ENCODE measurements around the gene LSAMP. TPM values are rescaled to one million over a fixed set of nuclear protein-coding genes. Genes with fewer than 3 reads are reported as not detected.

The LSAMP gene
- total RNA-seq, 2 experiments from 2014 or later, result not detected

- Mint-ChIP-seq H3K4me1 (ENCODE audit: low read depth) (no peaks in the 10 kb centered on the region), H3K9me3 (no peaks in the 10 kb centered on the region), H3K27me3 (no peaks in the 10 kb centered on the region), H3K36me3 (ENCODE audit: low read depth) (no peaks in the 10 kb centered on the region), H3K4me3 (no peak overlapping the region), H3K27ac (no peak overlapping the region)
- intact Hi-C loops (cut with micrococcal nuclease), result no loop called here
- no peak for DNase-seq
- POLR2A ChIA-PET, result no interaction called here
- TF ChIP-seq CTCF (IDR thresholded peaks at IDR 0.05), result no peak
- CTCF ChIA-PET, result no interaction called here
- ATAC-seq, result no peak
Measured at GRCh38 chr3:116102037-116102436, 343.2 kb downstream of the LSAMP start.

- ChIA-PET CTCF (no interaction called here), POLR2A (no interaction called here)
- no peaks in the 10 kb centered on the region for H3K9me3 Mint-ChIP-seq
- intact Hi-C loops (cut with micrococcal nuclease), result no loop called here
- H3K36me3 Mint-ChIP-seq (ENCODE audit: low read depth), result no peaks in the 10 kb centered on the region
- ATAC-seq, result no peak
- no peak overlapping the region for H3K4me3 Mint-ChIP-seq
- no peaks in the 10 kb centered on the region for H3K27me3 Mint-ChIP-seq
- TF ChIP-seq CTCF (IDR thresholded peaks at IDR 0.05), result no peak
- no peak overlapping the region for H3K27ac Mint-ChIP-seq
- no peak for DNase-seq
- no peaks in the 10 kb centered on the region for H3K4me1 Mint-ChIP-seq (ENCODE audit: low read depth)
Measured at GRCh38 chr3:116097226-116097625, 348.1 kb downstream of the LSAMP start.

GRCh38 chr3:116096631-116097030, 348.7 kb downstream of the LSAMP start:
- Mint-ChIP-seq H3K4me3 (no peak overlapping the region), H3K9me3 (no peaks in the 10 kb centered on the region), H3K27me3 (no peaks in the 10 kb centered on the region), H3K27ac (no peak overlapping the region), H3K4me1 (ENCODE audit: low read depth) (no peaks in the 10 kb centered on the region), H3K36me3 (ENCODE audit: low read depth) (no peaks in the 10 kb centered on the region)
- POLR2A ChIA-PET, result no interaction called here
- ATAC-seq (no peak), DNase-seq (no peak)
- intact Hi-C loops (cut with micrococcal nuclease), result no loop called here
- TF ChIP-seq CTCF (IDR thresholded peaks at IDR 0.05), result no peak
- CTCF ChIA-PET, result no interaction called here

GRCh38 chr3:116093374-116093773, 351.9 kb downstream of the LSAMP start:
- no peak overlapping the region for H3K4me3 Mint-ChIP-seq
- no peak for DNase-seq
- no peak overlapping the region for H3K27ac Mint-ChIP-seq
- POLR2A ChIA-PET, result no interaction called here
- TF ChIP-seq CTCF (IDR thresholded peaks at IDR 0.05), result no peak
- H3K36me3 Mint-ChIP-seq (ENCODE audit: low read depth), result no peaks in the 10 kb centered on the region
- no peaks in the 10 kb centered on the region for H3K9me3 Mint-ChIP-seq
- no peaks in the 10 kb centered on the region for H3K27me3 Mint-ChIP-seq
- CTCF ChIA-PET, result no interaction called here
- H3K4me1 Mint-ChIP-seq (ENCODE audit: low read depth), result no peaks in the 10 kb centered on the region
- ATAC-seq, result no peak
- intact Hi-C loops (cut with micrococcal nuclease), result no loop called here

GRCh38 chr3:116087426-116087825, 357.9 kb downstream of the LSAMP start:
- POLR2A ChIA-PET, result no interaction called here
- CTCF ChIA-PET, result no interaction called here
- DNase-seq (no peak), ATAC-seq (no peak)
- Mint-ChIP-seq H3K27ac (no peak overlapping the region), H3K4me1 (ENCODE audit: low read depth) (no peaks in the 10 kb centered on the region), H3K4me3 (no peak overlapping the region), H3K9me3 (peaks cover 2% of the 10 kb centered on the region), H3K27me3 (no peaks in the 10 kb centered on the region), H3K36me3 (ENCODE audit: low read depth) (no peaks in the 10 kb centered on the region)
- intact Hi-C loops (cut with micrococcal nuclease), result no loop called here
- TF ChIP-seq CTCF (IDR thresholded peaks at IDR 0.05), result no peak

Data from activated CD8-positive, alpha-beta T cell treated with anti-CD3 and anti-CD28 coated beads for 36 hours (primary cell).